ENCODE results near the gene CELF4.

DNA sequence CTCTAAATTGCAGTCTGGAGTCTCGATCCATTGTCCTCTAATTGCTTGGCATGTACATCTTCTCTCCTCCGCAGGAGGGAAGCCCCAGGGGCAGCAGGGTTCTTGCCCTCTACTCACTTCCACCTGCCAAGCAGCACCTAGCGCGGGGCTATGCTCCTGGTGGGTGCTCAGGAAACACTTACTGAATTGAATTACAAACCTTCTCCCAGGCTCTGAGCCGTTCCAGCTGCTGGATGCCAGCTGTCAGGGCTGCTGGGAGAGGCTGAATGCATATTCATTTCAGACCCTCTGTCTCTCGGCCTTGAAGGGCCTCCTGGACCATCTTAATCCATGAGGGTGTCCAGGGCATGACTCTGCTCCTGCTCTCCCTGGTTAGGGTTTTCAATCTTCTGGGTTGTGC is 94.0 kb downstream of the CELF4 start:
- TF ChIP-seq CTCF (IDR thresholded peaks at IDR 0.05) (no peak), POLR2A (IDR thresholded peaks at IDR 0.05) (no peak)
